Stimulated activated CD4-positive, alpha-beta T cell treated with anti-CD3 and anti-CD28 coated beads, Interleukin-12 subunit alpha, Interleukin-12 subunit beta, amount 100 ng/mL, for 24 hours (primary cell): ENCODE data around the gene CEMIP.

Source experiments
- DNase-seq, 2 experiments: peaks; one replicate each; pipeline ENCODE4 v3.0.0-alpha.2; 2020; ENCODE audit warnings: low read depth in 2 of 2

Gene CEMIP

GRCh38 chr15:80852676-80853075 lies 73.5 kb downstream of the CEMIP start:
- DNase-seq: no peak

GRCh38 chr15:80854104-80854503 lies 74.9 kb downstream of the CEMIP start:
- DNase-seq: no peak

GRCh38 chr15:80855206-80855605 lies 76.0 kb downstream of the CEMIP start:
- DNase-seq: no peak

- DNase-seq: no peak
These were observed 77.2 kb downstream of the CEMIP start for GRCh38 chr15:80856400-80856799.

GRCh38 chr15:80856809-80857377 lies 77.7 kb downstream of the CEMIP start:
- no peak for DNase-seq

- no peak for DNase-seq
These were observed 82.6 kb downstream of the CEMIP start for GRCh38 chr15:80861731-80862170.

- DNase-seq: no peak
These were observed 85.5 kb downstream of the CEMIP start for GRCh38 chr15:80864666-80865065.

- DNase-seq: no peak
These were observed 87.8 kb downstream of the CEMIP start for GRCh38 chr15:80866936-80867335.

- no peak for DNase-seq
These were observed 91.2 kb downstream of the CEMIP start for GRCh38 chr15:80870366-80870765.

- DNase-seq: no peak
These were observed 91.7 kb downstream of the CEMIP start for GRCh38 chr15:80870893-80871292.

GRCh38 chr15:80871858-80872257 lies 92.7 kb downstream of the CEMIP start:
- no peak for DNase-seq

GRCh38 chr15:80873366-80873952 lies 94.3 kb downstream of the CEMIP start:
- no peak for DNase-seq

GRCh38 chr15:80875568-80876347 lies 96.6 kb downstream of the CEMIP start:
- DNase-seq: no peak

GRCh38 chr15:80876348-80876674 lies 97.1 kb downstream of the CEMIP start:
- no peak for DNase-seq

- no peak for DNase-seq
These were observed 99.2 kb downstream of the CEMIP start for GRCh38 chr15:80878242-80878866.

- DNase-seq: no peak
These were observed 99.7 kb downstream of the CEMIP start for GRCh38 chr15:80878867-80879250.

GRCh38 chr15:80880086-80880485 lies 100.9 kb downstream of the CEMIP start:
- DNase-seq: no peak

GRCh38 chr15:80883641-80884040 lies 104.5 kb downstream of the CEMIP start:
- DNase-seq: no peak

- no peak for DNase-seq
These were observed 105.9 kb downstream of the CEMIP start for GRCh38 chr15:80885016-80885579.

- DNase-seq: no peak
These were observed 108.0 kb downstream of the CEMIP start for GRCh38 chr15:80887148-80887547.

GRCh38 chr15:80888846-80889245 lies 109.7 kb downstream of the CEMIP start:
- DNase-seq: no peak

GRCh38 chr15:80890341-80891005 lies 111.3 kb downstream of the CEMIP start:
- no peak for DNase-seq
